ENCODE data around the gene TGFA.
"Not testable (repeated sequence)": the region's sequence is repeated elsewhere in the genome, so short reads cannot be mapped to it uniquely, and the experiment has no call there.

Gene TGFA

GRCh38 chr2:70496819-70497218 lies 56.8 kb downstream of the TGFA start:
- DNase-seq: no peak

DNA sequence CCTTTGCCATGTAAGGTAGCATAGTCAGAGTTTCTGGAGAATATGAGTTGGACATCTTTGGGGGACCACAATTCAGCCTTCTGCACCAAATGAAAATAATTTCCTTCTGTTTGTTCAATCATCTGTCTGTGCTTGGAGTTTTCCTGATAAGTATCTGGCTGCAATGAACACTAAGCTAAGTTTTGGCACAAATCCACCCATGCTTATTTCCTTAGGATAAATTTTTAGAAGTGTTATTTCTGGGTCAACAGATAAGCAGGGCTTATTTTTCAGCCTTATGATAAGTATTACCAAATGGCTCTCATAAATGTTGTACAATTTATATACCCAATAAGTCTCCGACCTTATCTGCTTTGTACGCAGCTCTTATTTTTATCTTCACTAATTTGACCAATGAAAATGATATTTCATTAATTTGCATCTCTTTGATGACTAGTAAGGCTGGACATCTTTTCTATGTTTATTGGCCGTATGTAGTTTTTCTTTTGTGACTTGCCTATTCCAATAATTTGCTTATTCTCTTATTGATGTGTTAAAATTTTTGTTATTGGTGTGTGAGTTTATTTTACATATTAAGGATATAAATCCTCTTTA lies 59.2 kb downstream of the TGFA start:
- no peak for DNase-seq

DNA sequence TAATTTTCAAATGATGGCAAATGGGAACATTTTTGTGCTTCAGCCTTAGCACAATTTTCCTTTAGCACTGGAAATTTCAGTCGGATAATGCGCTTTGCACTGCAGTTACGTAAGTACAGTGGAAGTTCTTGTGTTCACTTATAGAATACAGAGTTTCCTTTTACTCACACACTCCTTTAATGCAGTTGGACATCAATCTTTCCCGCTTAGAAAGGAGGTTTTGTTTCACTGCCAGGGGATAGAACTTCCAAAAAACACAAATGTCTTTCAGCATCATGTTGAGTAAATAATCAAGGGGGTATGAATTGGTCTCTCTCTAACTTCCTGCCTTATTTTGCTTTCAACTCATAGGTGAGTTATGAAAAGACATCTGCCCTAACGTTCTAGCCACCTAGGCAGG lies 63.2 kb downstream of the TGFA start:
- DNase-seq: no peak

DNA sequence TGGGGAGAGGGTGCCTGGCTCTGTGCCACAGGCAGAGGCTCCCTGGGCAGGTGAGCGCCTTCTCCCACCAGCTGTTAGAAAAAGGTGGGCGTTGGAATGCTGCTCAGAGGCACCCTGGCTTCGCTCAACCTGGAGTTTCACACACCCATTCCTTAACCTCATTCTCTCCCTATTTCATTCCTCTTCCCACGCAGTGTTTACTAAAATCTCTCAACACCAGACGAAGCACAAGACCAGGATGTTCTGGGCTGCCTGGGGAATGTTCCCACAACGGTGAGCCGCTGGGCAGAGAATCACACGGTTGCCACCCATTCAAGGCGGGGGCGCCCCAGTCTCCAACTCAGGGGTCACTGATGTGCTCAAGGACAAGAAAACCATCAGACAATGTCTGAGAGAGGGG lies 64.5 kb downstream of the TGFA start:
- no peak for DNase-seq

DNA sequence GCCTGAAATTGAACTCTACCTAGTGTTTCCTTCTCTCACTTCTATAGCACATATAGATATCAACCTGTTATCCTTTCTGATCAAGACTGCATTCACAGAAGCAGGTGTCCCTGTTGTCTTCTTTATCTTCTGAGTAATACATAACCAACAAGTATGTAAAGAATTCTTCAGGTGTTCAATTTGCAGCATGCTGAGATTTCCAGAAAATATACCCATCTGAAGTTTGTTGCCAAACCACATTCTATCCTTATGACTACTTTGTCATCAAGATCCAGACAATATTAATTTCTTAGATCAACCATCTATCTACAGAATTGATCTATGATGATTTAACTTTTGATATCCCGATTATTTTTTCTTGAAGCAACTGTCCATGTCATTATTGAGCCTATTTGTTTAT lies 69.5 kb downstream of the TGFA start:
- DNase-seq: no peak

DNA sequence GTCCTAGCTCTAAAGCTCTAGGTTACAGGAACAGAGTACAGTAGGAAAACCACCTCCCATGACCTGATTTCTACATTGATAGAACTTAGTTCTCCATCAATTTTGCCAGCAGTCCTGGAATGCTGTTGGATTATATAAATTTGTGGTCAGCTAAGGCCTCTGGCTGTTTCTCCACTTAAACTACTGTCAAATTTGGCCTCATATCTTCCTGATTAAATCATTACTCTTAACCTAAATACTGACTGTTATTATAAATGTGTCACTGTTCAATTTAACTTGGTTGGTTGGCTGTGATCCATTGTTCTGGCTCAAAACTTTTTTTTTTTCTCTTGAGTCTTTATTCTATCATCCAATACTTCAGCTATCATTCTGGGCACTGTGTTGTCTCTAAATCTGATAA lies 71.2 kb downstream of the TGFA start:
- DNase-seq: no peak

- no peak for DNase-seq
These were observed 73.2 kb downstream of the TGFA start for GRCh38 chr2:70480468-70480867.

GRCh38 chr2:70479816-70480215 lies 73.8 kb downstream of the TGFA start:
- DNase-seq: no peak

DNA sequence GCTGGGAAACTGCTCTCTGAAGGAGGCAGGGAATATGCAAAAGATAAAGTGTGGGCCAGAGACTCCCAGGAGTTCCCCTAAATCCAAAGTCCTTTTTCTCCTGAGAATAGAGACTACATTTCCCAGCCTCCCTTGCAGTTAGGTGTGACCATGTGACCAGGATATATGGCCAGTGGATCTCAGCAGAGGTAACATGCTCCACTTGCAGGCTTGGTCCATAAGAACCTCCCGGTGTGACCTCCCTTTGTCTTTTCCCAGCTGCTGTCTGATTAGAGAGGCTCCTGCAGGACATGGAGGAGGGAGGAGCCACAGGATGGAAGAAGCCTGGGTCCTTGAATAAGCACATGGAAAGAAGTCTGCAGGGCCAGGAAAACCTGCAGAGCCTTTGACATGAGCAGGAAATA lies 76.2 kb downstream of the TGFA start:
- DNase-seq: no peak

DNA sequence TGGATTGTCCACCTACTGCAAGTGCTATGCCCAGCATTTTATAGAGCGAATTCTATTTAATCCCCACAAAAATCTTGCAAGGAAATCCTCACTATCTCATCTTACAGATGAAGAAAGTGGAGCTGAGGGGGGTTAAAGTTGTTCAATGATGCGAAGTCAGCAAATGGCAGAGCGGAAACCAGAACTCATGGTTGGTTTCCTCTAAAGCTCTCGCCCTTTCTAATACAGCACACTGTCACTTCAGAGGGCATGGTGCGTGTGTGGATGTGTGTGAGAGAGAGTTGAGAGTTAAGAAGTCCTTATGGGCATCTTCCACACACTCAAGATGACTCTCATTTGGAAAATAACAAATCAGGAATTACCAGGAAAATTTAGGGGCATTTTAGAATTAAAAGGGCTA lies 78.4 kb downstream of the TGFA start:
- no peak for DNase-seq

DNA sequence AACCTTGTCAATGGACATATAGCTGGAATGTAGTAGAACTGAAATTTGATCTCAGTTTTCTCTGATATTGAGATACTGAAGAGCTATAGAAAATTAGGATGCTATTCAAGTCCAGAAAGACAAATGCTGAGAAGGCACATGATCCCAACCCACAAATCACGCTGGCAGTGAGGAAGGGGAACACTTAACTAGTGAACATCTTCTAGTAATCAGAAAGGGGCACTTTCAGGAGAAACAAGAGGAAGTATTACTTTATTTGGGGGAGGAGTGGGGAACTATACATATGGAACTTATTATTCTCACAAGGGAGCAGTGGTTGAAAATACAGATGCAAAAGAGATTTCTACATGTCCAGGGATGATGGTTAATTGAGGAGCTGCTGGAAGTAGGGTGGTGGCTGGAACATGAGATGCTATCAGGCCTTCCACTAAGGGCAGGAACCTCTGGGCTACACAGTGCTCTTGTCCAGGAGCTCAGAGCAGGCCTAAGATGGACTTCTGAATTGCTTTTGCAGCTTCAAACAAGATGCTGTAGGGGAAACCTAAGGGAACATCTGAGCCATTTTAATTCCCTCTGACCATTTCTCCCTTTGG lies 79.3 kb downstream of the TGFA start:
- no peak for DNase-seq

DNA sequence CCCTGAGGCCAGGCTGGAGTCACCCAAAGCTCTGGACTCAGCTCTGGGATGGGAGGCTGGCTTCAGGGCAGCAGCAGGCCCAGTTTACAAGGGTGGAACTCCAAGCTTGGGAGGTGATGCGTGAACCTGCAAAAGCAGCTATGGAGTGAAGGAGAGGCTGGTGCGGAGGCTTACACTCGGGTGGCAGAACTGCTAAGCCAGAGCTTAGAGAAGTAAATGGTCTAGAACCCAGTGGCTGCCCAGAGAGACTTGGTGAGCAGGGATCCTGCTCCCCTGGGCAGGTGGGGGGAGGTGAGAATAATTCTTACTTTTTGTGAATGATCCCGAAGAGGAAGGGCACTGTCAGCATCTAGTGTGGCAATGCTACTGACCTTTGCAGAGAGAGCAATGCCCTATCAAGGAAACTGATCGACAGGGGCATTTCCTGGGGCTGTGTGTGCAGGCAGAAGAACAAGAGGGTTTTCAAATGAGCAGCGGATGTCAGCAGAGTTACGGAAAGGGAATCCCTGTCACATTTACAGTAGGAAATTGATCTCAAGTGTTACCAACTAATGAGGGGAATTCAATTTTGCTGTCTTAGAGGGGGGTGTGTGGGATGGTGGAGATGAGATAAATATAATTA lies 80.4 kb downstream of the TGFA start:
- DNase-seq: no peak

GRCh38 chr2:70472221-70472890 lies 81.3 kb downstream of the TGFA start:
- DNase-seq: no peak

- no peak for DNase-seq
These were observed 82.5 kb downstream of the TGFA start for GRCh38 chr2:70471129-70471528.

- DNase-seq: no peak
These were observed 83.7 kb downstream of the TGFA start for GRCh38 chr2:70469961-70470360.

DNA sequence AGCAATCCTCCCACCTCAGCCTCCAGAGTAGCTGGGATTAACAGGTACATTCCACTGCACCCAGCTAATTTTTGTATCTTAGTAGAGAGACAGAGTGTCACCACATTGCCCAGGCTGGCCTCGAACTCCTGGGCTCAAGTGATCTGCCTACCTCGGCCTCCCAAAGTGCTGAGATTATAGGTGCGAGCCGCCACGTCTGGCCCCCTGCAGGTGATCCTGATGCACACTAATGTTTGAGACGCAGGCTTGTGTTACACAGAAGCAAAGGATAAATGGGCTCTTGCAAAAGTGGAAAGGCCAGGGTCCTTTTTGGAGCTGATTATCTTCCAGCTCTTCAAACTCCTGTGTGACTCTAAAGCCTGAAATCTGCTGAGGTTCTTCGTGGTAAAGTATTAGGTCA lies 84.2 kb downstream of the TGFA start:
- no peak for DNase-seq

- no peak for DNase-seq
These were observed 84.7 kb downstream of the TGFA start for GRCh38 chr2:70468878-70469277.

- no peak for DNase-seq
These were observed 85.5 kb downstream of the TGFA start for GRCh38 chr2:70467831-70468779.

DNA sequence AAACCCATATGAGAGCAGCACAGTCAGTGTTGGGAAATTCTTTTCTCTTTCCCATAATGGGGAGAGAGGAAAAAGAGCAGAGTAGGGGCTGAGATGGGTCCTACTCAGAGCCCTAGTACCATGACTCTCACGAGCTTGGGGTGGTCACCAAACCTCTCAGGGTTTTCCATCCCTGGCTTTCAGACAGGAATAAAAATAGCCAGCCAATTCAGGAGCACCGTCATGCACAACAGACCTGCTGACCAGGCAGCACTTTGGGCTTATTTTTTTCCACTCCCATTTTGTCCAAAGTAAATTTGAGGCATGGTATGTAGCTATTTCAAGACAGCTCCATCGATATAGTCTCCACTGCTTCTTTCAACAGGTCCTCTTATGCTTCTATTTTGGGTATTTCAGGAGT lies 86.4 kb downstream of the TGFA start:
- DNase-seq: no peak

- not testable (repeated sequence) for DNase-seq
These were observed 87.0 kb downstream of the TGFA start for GRCh38 chr2:70466647-70467046.

GRCh38 chr2:70463997-70464396 lies 89.6 kb downstream of the TGFA start:
- DNase-seq: no peak

- no peak for DNase-seq
These were observed 90.0 kb downstream of the TGFA start for GRCh38 chr2:70463581-70463980.
